ENCODE measurements around the gene SALL2. TPM values are rescaled to one million over a fixed set of nuclear protein-coding genes. Genes with fewer than 3 reads are reported as not detected.
A peak's percentile ranks its signal among the peaks of the same experiment; 100 is the strongest.

The SALL2 gene
- total RNA-seq, 1 donor from 2014 or later: 38.4 TPM

GRCh38 chr14:21505012-21505553 is 21.1 kb downstream of the SALL2 start:
- DNase-seq (ENCODE audit: low spot score): no peak
- Mint-ChIP-seq H3K4me3 (ENCODE audit: unreplicated experiment) (no peak overlapping the region), H3K4me1 (ENCODE audit: unreplicated experiment) (peaks cover 7% of the 10 kb centered on the region), H3K9me3 (ENCODE audit: unreplicated experiment) (no peaks in the 10 kb centered on the region), H3K27me3 (ENCODE audit: unreplicated experiment) (peaks cover 2% of the 10 kb centered on the region), H3K27ac (ENCODE audit: unreplicated experiment) (no peak overlapping the region), H3K36me3 (ENCODE audit: low read depth, unreplicated experiment) (peaks cover 27% of the 10 kb centered on the region)
- TF ChIP-seq, protein P1, sequence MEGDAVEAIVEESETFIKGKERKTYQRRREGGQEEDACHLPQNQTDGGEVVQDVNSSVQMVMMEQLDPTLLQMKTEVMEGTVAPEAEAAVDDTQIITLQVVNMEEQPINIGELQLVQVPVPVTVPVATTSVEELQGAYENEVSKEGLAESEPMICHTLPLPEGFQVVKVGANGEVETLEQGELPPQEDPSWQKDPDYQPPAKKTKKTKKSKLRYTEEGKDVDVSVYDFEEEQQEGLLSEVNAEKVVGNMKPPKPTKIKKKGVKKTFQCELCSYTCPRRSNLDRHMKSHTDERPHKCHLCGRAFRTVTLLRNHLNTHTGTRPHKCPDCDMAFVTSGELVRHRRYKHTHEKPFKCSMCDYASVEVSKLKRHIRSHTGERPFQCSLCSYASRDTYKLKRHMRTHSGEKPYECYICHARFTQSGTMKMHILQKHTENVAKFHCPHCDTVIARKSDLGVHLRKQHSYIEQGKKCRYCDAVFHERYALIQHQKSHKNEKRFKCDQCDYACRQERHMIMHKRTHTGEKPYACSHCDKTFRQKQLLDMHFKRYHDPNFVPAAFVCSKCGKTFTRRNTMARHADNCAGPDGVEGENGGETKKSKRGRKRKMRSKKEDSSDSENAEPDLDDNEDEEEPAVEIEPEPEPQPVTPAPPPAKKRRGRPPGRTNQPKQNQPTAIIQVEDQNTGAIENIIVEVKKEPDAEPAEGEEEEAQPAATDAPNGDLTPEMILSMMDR (IDR thresholded peaks at IDR 0.05; ENCODE audit: unreplicated experiment): no peak

DNA sequence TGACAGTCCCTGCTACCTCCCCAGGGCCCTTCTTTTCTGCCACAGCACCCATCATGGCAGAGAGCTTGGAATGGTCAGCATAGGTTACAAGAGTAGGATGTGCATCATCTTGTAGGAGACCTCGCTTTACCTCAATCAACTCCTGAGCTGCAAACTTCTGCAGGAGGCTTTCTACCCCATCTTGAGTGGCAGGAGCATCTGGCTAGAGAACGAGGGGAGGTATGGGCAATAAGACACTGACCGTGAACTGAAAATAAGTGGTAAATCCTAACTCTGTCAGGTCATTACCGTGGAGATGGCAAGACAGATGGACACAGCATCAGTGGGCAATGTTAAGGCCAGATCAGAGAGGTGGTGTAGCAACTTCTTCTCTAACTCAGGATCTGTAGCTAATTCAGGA is 22.8 kb downstream of the SALL2 start:
- Mint-ChIP-seq H3K4me3 (ENCODE audit: unreplicated experiment) (no peak overlapping the region), H3K9me3 (ENCODE audit: unreplicated experiment) (no peaks in the 10 kb centered on the region), H3K4me1 (ENCODE audit: unreplicated experiment) (peaks cover 3% of the 10 kb centered on the region), H3K27ac (ENCODE audit: unreplicated experiment) (no peak overlapping the region), H3K36me3 (ENCODE audit: low read depth, unreplicated experiment) (peaks cover 36% of the 10 kb centered on the region), H3K27me3 (ENCODE audit: unreplicated experiment) (peaks cover 1% of the 10 kb centered on the region)
- DNase-seq (ENCODE audit: low spot score): no peak
- TF ChIP-seq, protein P1 (IDR thresholded peaks at IDR 0.05; ENCODE audit: unreplicated experiment): no peak

DNA sequence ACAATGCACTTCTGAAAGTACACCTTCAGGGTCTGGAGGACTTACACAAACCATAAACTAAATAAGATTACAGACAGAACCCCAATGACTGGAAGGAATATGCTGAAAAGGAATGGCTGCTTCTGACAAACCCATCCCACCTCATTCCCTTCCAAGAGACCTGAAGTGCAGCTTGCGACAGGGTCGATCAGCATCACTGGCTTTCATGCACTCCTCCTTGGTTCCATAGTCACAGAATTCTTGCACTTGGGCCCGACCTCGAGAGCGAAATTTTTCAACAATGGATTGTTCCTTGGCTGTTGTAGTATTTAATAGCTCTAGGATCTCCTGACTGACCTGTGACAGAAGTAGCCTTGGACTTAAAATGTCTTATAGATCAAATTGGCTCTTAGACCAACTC is 24.6 kb downstream of the SALL2 start:
- Mint-ChIP-seq H3K9me3 (ENCODE audit: unreplicated experiment) (no peaks in the 10 kb centered on the region), H3K4me3 (ENCODE audit: unreplicated experiment) (no peak overlapping the region), H3K27ac (ENCODE audit: unreplicated experiment) (no peak overlapping the region), H3K27me3 (ENCODE audit: unreplicated experiment) (peaks cover 1% of the 10 kb centered on the region), H3K4me1 (ENCODE audit: unreplicated experiment) (peaks cover 3% of the 10 kb centered on the region), H3K36me3 (ENCODE audit: low read depth, unreplicated experiment) (peaks cover 34% of the 10 kb centered on the region)
- TF ChIP-seq, protein P1 (IDR thresholded peaks at IDR 0.05; ENCODE audit: unreplicated experiment): no peak
- DNase-seq (ENCODE audit: low spot score): no peak

GRCh38 chr14:21498540-21499526 is 27.3 kb downstream of the SALL2 start:
- H3K27ac Mint-ChIP-seq (ENCODE audit: unreplicated experiment): peak overlapping the region; percentile 48
- peaks cover 3% of the 10 kb centered on the region for H3K4me1 Mint-ChIP-seq (ENCODE audit: unreplicated experiment)
- H3K9me3 Mint-ChIP-seq (ENCODE audit: unreplicated experiment): no peaks in the 10 kb centered on the region
- H3K4me3 Mint-ChIP-seq (ENCODE audit: unreplicated experiment): peak overlapping the region; percentile 17
- TF ChIP-seq, protein P1 (IDR thresholded peaks at IDR 0.05; ENCODE audit: unreplicated experiment): peak; percentile 70
- H3K27me3 Mint-ChIP-seq (ENCODE audit: unreplicated experiment): peaks cover 1% of the 10 kb centered on the region
- DNase-seq (ENCODE audit: low spot score): peak; percentile 38
- H3K36me3 Mint-ChIP-seq (ENCODE audit: low read depth, unreplicated experiment): peaks cover 48% of the 10 kb centered on the region

GRCh38 chr14:21496453-21496852 is 29.7 kb downstream of the SALL2 start:
- no peak overlapping the region for H3K4me3 Mint-ChIP-seq (ENCODE audit: unreplicated experiment)
- peaks cover 3% of the 10 kb centered on the region for H3K4me1 Mint-ChIP-seq (ENCODE audit: unreplicated experiment)
- H3K36me3 Mint-ChIP-seq (ENCODE audit: low read depth, unreplicated experiment): peaks cover 52% of the 10 kb centered on the region
- DNase-seq (ENCODE audit: low spot score): no peak
- no peaks in the 10 kb centered on the region for H3K9me3 Mint-ChIP-seq (ENCODE audit: unreplicated experiment)
- TF ChIP-seq, protein P1 (IDR thresholded peaks at IDR 0.05; ENCODE audit: unreplicated experiment): no peak
- no peaks in the 10 kb centered on the region for H3K27me3 Mint-ChIP-seq (ENCODE audit: unreplicated experiment)
- H3K27ac Mint-ChIP-seq (ENCODE audit: unreplicated experiment): peak overlapping the region; percentile 38

Data from endothelial cell (in vitro differentiated cells).